ENCODE measurements around the gene TM4SF5.

TM4SF5 gene

DNA sequence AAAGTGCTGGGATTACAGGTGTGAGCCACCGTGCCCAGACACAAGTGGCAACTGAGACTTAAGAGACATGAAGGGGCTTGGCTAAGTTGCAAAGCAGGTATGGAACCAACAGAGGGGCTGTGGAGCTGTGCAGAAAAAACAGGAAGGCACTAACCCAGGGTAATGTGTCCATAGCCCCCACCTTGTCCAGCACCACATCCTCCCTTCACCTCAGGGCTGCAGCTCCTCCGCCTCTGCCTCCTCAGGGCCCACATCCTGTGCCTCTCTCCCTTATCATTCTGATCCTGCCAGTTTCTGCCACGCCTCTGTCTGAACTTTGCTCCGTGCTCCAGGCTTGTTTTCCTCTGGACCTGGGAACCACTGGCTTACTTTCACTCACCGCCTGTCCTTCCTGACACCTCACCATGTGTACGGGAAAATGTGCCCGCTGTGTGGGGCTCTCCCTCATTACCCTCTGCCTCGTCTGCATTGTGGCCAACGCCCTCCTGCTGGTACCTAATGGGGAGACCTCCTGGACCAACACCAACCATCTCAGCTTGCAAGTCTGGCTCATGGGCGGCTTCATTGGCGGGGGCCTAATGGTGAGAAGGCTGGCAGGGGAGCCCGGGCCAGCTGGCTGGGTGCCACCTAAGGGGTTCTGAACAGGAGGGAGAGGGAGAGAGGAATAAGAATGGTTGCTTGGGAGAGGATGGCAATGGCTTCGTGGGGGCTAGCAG, at the start of gene TM4SF5:
TSS of gene TM4SF5 (plus strand) at position 368 of the 716 bp plus-strand sequence. CDS start at position 405, 37 bp downstream.
- DNase-seq = peak; percentile 57

DNA sequence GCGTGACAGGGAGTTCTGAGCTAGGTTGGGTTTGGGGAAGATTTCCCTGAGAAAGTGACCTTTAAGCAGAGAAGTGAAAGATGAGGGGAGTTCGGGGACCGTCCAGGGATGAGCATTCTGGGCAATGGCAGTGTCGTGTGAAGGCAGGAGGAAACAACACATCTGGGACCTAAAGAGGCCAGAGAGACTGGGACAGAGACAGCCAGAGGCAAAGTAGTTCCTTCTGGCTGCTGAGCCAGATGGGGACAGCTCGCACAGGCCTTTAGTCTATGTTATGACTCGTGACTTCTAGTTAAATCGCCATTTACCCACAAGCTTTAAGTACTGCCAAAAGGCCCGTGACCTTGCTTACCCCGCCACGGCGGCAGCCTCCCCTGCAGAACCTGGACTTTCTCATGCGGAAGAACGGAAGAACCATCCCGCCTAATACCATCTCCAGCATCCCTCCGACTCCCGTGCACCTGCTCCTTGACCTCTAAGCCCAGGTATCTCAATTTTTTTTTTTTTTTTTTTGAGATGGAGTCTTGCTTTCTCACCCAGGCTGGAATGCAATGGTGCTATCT, 48.9 kb upstream of the TM4SF5 start:
- DNase-seq = no peak

DNA sequence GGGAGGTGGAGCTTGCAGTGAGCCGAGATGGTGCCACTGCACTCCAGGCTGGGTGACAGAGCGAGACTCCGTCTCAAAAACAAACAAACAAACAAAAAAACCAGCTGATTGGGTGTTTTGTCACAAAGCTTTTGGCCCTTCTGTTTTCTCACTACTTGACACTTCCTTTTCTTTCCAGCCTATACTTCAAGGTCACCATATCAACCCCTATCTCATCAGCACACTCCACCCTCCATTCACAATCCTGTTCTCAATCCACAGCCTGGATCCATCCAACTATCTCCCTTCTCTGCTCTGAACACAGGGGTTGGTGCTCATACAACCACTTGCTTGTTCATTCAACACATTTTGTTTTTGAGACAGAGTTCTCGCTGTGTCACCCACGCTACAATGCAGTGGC, 47.0 kb upstream of the TM4SF5 start:
- DNase-seq = no peak

- no peak for DNase-seq
These were observed 45.9 kb upstream of the TM4SF5 start for GRCh38 chr17:4725646-4726310.

- DNase-seq = no peak
These were observed 43.6 kb upstream of the TM4SF5 start for GRCh38 chr17:4728124-4728523.

DNA sequence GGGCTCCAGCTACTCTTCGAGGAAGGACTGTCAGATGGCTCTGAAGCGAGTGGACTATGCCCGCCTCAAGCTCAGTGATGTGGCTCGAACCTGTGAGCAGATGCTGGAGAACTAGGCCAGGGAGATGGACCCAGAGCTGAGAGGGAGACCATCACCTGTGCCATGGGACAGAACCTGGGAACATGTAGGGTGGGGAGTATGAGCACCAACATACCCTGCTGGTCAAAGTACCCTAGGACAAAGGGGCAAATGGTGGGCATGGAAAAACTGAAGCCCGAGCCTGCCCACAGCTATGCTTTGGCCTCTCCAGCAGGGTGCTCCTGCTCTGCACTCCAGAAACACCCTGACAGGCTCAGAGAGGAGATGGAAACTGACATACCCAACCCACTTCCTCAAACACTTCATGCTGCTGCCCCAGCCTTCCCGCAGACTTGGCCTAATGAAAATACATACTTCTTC, 38.6 kb upstream of the TM4SF5 start:
- DNase-seq = no peak

DNA sequence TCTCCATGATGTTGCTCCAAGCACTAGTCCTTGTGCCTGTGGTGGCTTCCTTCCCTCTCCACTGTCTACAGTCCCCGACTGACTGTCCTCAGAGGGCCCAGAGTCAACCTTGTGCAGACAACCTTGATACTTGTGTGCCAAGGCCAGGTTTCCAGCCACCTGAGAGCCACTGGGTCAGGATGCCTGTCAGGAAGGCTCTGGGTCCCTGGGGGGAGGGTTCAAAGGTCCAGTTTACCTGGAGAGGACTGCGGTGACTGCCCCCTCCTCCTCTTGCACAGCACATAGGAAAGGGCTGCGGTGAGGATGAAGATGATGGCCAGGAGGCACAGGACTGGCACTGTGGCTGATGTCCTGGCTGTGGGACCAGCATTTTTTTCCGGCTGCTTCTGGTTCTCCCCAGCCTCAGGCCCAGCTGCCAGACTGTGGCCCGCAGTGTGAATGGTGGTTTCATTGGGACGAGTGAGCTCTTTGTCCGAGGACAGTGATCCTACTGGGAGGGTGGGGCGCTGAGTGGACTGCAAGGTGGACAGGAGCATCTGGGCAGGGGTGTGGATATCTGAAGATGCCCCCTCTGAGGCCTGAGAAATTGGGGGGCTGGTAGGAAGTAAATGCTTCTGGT, 36.7 kb upstream of the TM4SF5 start:
- DNase-seq = no peak

DNA sequence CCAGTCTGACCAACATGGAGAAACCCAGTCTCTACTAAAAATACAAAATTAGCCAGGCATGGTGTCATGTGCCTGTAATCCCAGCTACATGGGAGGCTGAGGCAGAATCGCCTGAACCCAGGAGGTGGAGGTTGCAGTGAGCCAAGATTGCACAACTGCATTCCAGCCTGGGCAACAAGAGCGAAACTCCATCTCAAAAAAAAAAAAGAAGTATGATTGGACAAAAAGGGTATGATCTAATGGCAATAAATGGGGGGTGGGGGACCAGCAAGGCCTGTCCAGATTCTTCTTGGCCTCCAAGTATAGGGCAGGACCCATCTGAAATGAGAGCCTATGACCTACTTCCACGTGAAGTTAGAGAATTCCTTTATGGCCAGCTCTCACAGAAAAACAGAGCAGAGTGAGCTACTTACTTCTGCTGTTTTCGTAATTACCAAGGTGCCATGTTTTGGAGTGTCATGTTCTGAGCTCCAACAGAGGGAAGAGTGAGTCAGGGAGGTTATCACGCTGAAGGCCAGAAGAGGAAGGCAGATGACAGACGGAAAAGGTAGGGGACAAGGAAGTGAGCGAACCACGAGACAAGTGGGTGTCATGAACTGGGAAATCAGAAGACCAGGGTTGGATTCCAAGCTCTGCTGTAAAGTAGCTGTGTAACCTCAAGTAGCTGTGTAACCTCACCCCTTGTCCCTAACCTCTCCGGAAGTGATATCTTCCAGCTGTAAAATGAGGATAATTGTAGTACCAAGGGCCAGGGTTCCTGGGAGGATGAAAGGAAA, 35.6 kb upstream of the TM4SF5 start:
- DNase-seq = no peak

DNA sequence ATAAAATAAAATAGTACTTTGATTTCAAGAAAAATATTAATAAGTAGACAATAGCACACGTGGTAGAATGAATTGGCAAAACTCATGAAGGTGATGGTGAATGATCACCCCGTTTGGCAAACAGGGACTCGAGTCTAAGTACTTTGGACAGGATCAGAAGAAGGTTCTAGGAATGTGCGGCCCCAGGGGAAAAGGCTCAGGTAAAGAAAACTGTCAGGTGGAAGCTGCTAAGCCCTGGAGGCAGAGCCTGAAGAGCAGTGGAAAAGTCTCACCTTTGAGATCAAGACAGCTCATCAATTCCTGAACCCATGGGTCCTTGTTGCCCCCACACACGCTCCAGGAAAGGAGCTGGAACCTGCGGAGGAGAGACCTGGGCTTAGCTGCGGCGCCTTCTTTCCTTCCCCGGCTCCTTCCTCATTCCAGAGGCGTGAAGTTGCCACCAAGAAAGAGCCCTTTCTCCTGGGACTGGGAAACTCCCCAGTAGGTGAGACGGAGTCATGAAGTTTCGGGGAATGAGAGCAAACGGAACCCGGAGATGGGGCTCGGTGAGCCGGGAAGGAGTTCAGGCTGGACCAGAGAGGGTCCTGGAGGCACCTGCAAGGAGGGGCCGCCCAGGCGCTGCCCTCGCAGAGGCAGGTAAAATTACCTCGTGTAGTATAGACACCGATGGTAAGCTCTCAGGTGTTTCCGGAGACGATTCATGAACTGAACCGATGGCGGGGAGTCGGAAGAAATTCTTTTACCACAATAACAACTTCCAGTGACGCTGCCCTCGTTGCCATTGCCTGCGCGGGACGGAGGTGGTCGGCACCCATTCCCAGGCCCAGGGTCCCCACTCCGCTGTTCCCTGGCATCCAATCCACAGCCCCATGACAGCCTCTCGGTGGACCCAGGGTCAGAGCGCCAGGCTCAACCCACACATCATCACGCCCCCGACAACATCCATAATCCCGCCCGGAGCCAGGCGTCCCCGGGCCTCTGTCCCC, 33.3 kb upstream of the TM4SF5 start:
- DNase-seq = no peak

DNA sequence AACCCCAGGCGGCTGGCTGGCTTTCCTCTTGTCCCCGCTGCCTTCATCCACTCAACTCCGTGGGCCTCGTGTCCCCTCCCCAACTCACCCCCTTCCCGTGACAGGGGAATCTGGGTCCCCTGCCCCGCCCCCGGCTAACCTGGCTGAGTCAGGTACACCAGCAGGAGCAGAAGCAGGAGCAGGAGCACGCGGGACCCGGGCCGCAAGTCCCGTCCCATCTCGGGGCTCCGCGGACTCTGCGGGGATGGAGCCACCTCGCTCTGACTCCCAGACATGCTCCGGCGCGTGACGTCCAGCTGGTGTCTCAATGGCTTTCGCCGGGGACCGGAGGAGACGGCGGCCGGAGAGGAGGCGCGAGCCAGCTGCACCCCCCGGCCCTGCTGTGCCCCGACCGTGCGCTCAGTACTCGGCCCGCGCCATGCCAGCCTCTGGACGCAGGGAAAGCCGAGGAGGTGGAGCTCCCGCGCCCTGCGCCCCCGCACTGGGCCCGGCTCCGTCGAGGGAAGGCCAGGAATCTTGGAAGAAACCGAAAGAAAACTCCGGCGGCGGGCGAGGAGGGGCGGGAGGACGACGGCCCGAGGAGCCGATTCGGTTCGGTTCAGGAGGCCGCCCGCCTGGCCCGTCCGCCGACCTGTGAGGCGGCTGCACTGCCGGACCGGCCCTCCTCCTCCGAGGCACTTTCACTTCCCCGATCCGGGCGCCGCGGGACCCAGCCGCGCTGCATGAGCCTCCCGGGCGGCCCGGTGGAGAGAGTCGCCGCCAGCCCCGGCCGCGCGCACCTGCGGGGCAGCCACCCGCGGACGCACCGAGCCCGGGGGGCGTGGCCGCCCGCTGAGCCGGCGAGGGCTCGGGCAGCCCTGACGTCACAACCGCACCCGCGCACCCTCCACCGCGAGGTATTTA, 32.3 kb upstream of the TM4SF5 start, which contains the start of the genes CXCL16 and ZMYND15:
TSS of gene CXCL16 (minus strand) at position 807 of the 903 bp plus-strand sequence. CDS start at position 218, 589 bp downstream.
TSS of gene ZMYND15 (plus strand) at position 712 of the 903 bp plus-strand sequence. CDS start 716 bp downstream, outside the sequence.
- no peak for DNase-seq

- no peak for DNase-seq
These were observed 31.7 kb upstream of the TM4SF5 start for GRCh38 chr17:4740025-4740351.

GRCh38 chr17:4740584-4740983, 31.1 kb upstream of the TM4SF5 start:
- DNase-seq = no peak

GRCh38 chr17:4741544-4741943, 30.1 kb upstream of the TM4SF5 start:
- DNase-seq = no peak

DNA sequence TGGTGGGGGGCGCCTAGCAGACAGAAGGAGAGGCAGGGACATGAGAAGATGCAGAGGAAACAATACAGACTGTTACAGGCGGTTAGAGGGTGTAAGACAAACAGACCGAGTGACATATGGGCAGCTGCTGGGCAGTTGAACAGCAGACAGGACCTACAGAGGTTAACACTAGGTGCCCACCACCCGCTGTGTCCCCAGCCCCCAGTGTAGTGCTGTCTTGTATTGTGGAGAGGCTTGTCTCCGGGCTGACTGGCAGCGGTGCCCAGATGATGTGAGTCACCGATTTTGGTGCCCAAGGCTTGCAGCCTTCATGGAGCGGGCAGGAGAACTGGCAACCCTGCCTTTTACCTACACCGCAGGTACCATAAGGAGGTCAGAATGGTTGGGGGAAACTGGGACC, 29.6 kb upstream of the TM4SF5 start:
- DNase-seq = no peak

DNA sequence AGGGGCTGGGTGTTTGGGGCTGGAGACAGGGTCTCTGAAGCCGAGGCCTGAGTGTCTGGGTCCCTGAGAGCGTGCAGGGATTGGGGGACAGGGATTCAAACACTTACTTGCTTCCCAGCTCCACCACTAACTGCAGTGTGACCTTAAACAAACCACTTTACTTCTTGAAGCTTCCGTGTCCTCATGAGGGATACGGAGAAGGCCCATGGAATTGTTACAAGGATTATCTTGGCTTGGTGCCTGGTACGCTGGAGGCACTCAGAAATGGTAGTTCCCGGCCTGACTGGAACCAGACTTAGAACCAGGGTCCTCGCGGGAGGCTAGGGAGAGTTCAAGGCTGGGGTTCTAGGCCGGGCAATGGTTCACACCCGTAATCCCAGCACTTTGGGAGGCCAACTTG, 29.1 kb upstream of the TM4SF5 start:
- DNase-seq = no peak

- DNase-seq = no peak
These were observed 28.5 kb upstream of the TM4SF5 start for GRCh38 chr17:4743216-4743615.

- DNase-seq = no peak
These were observed 27.8 kb upstream of the TM4SF5 start for GRCh38 chr17:4743898-4744297.

DNA sequence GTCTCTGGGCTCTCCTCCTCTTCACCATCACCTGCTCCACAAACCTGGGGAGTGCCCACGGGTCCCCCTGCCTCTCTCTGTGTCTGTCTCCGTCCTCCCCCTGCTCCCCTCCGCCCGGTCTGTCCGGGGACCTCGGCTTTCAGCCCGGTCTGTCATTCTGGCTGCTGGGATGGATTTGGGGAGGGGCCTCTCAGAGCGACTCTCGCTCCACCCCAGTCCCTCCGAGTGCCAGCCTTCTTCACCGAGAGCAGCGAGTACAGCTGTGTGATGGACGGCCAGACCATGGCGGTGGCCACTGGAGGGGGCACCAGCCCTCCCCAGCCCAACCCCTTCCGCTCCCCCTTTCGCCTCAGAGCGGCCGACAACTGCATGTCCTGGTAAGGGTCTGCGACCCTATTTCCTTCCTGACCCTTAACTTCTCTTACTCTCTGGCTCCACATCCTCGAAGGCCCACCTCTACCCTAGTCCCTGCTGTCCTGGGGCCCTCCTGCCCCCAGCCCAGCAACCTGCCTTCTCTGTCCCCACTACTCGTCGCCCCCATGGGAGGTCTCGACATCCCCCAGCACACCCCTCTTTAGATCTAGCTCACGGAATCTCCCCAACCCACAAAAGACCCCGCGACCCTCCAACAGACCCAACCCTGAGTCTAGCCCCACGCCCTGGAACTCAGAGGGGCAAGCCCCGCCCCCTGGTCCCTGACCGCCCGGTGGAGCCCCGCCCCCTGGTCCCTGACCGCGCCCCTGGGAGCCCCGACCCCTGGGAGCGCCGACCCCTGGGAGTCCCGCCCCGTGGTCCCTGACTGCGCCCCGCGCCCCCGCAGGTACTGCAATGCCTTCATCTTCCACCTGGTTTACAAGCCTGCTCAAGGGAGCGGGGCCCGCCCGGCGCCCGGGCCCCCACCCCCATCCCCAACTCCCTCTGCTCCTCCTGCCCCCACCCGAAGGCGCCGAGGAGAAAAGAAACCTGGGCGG, 26.4 kb upstream of the TM4SF5 start:
- DNase-seq = no peak

DNA sequence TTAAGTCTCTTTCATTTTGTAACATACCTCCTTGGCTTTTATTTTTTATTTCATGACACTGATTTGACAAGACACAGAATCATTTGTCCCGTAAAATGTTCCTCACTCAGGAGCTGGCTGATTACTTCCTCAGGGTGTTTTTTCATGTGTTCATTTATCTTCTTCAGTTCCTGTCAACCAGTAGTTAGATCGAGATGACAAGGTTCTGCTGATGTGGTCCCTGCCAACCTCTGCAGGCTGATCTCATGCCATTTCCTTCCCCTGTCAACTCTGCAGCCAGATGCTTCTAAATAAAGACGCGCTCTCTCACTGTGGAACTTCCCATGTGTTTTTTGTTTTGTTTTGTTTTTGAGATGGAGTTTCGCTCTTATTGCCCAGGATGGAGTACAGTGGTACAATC, 23.8 kb upstream of the TM4SF5 start:
- DNase-seq = no peak

Data from NCI-H1694 (cell line).